ENCODE results near the gene CPT1B.

GRCh38 chr22:50545522-50546325, 32.5 kb downstream of the CPT1B start, which contains the start of gene KLHDC7B:
- TF ChIP-seq EZH2 (IDR thresholded peaks at IDR 0.05; ENCODE audit: insufficient read depth, poor library complexity, severe bottlenecking) (no peak), EZH2phosphoT487 (IDR thresholded peaks at IDR 0.05; ENCODE audit: insufficient read depth, low read depth) (no peak)
